GM18505 (cell line): ENCODE results near the gene PPM1H.

Source experiments
- ATAC-seq: cut with Tn5 transposase; IDR thresholded peaks from one replicate; pipeline ENCODE4 v1.9.1; 2021; ENCODE audit not compliant: unreplicated experiment
- POLR2A ChIP-seq: IDR thresholded peaks from 4 replicates; pipeline ENCODE4 v1.6.1; 2011; ENCODE audit warnings: borderline replicate concordance; ENCODE audit not compliant: insufficient read depth, insufficient read length; ENCODE audit errors: extremely low read depth

Gene PPM1H

GRCh38 chr12:62793256-62794217 is 141.4 kb downstream of the PPM1H start:
- no peak for ATAC-seq

GRCh38 chr12:62792236-62792870 is 142.6 kb downstream of the PPM1H start:
- TF ChIP-seq POLR2A, result no peak

More at GRCh38 chr12:62793256-62794217, 141.4 kb downstream of the PPM1H start:
- no peak for TF ChIP-seq POLR2A

GRCh38 chr12:62789851-62790250 is 145.1 kb downstream of the PPM1H start:
- ATAC-seq, result no peak
- no peak for TF ChIP-seq POLR2A

More at GRCh38 chr12:62792236-62792870, 142.6 kb downstream of the PPM1H start:
- no peak for ATAC-seq

GRCh38 chr12:62787611-62788010 is 147.3 kb downstream of the PPM1H start:
- TF ChIP-seq POLR2A, result no peak
- ATAC-seq, result no peak

- no peak for TF ChIP-seq POLR2A
- ATAC-seq, result no peak
Measured at GRCh38 chr12:62787023-62787422, 147.9 kb downstream of the PPM1H start.

- TF ChIP-seq POLR2A, result no peak
- no peak for ATAC-seq
Measured at GRCh38 chr12:62785941-62786559, 148.9 kb downstream of the PPM1H start.

GRCh38 chr12:62784576-62784975 is 150.4 kb downstream of the PPM1H start:
- TF ChIP-seq POLR2A, result no peak
- no peak for ATAC-seq

- ATAC-seq, result no peak
Measured at GRCh38 chr12:62783881-62784280, 151.1 kb downstream of the PPM1H start.

GRCh38 chr12:62781136-62781880 is 153.6 kb downstream of the PPM1H start:
- no peak for ATAC-seq
- no peak for TF ChIP-seq POLR2A

More at GRCh38 chr12:62783881-62784280, 151.1 kb downstream of the PPM1H start:
- TF ChIP-seq POLR2A, result no peak

- TF ChIP-seq POLR2A, result no peak
- no peak for ATAC-seq
Measured at GRCh38 chr12:62779488-62779887, 155.5 kb downstream of the PPM1H start.

GRCh38 chr12:62778187-62778586 is 156.8 kb downstream of the PPM1H start:
- ATAC-seq, result no peak
- TF ChIP-seq POLR2A, result no peak

- no peak for ATAC-seq
- no peak for TF ChIP-seq POLR2A
Measured at GRCh38 chr12:62776997-62777396, 158.0 kb downstream of the PPM1H start.

- ATAC-seq, result no peak
- no peak for TF ChIP-seq POLR2A
Measured at GRCh38 chr12:62776575-62776974, 158.4 kb downstream of the PPM1H start.

GRCh38 chr12:62774794-62775193 is 160.2 kb downstream of the PPM1H start:
- TF ChIP-seq POLR2A, result no peak
- no peak for ATAC-seq
